VCaP (cell line): ENCODE measurements around the gene PLXNA2.

Experiments used
- H3K27ac ChIP-seq: fragments of 450-650 bp; 2 replicates; pipeline ENCODE4 v1.5.1; 2017
- TF ChIP-seq, protein P1 (sequence below): fragments of 450-650 bp; conservative IDR thresholded peaks from 2 replicates; pipeline ENCODE4 v1.5.1; 2017; ENCODE audit warnings: mild to moderate bottlenecking, moderate library complexity

Gene PLXNA2

DNA sequence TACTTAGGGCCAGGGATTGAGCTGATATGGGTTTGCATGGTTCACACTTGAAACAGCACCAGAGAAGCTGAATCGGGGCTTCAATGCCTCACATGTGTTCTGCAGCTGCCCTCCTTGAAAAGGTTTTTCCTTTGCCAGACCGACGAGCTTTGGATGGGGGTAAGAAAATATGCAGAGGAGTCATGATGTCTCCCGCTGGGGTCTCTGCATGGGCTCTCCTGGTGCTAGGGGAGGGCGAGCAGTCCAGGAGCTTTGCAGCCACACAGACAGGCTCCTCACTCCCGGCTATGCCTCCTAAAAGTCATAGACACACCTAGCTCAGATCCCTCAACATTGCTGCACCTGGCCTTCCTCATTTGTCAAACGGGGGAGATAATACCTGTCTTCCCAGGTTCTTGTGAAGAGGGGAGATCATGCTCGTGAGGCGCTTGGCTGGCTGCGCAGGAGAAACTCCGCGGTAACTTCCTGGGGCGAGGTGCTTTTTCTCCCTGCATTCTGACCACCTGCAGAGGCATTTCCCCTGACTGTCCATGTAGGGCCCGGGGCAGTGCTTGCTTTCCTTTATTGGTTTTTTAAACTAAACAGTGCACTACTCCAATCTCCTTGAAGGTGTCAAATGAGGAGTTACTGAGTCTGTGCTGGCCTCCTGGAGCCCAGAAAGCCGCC, 112.4 kb downstream of the PLXNA2 start:
- TF ChIP-seq, protein P1, sequence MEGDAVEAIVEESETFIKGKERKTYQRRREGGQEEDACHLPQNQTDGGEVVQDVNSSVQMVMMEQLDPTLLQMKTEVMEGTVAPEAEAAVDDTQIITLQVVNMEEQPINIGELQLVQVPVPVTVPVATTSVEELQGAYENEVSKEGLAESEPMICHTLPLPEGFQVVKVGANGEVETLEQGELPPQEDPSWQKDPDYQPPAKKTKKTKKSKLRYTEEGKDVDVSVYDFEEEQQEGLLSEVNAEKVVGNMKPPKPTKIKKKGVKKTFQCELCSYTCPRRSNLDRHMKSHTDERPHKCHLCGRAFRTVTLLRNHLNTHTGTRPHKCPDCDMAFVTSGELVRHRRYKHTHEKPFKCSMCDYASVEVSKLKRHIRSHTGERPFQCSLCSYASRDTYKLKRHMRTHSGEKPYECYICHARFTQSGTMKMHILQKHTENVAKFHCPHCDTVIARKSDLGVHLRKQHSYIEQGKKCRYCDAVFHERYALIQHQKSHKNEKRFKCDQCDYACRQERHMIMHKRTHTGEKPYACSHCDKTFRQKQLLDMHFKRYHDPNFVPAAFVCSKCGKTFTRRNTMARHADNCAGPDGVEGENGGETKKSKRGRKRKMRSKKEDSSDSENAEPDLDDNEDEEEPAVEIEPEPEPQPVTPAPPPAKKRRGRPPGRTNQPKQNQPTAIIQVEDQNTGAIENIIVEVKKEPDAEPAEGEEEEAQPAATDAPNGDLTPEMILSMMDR: no peak
- H3K27ac ChIP-seq: no peak overlapping the region

DNA sequence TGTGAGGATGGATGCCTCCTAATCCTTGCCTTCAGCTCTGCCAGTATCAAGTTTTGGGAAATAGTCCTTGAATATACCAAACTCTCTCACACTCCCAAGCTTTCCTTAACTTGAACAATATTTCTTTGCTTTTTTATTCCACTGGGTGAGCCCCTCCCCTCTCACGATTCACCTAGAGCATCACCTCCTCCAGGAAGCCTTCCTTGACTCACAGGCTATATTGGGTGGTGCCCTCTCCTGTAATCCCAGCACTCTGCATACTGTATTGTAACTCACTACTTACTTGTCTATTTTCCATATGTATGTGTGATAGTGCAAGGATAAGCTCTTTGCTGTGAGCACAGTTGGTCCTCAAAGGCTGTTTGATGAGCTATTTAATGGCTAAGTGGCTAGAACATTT, 114.7 kb downstream of the PLXNA2 start:
- H3K27ac ChIP-seq: no peak overlapping the region
- TF ChIP-seq, protein P1: no peak

DNA sequence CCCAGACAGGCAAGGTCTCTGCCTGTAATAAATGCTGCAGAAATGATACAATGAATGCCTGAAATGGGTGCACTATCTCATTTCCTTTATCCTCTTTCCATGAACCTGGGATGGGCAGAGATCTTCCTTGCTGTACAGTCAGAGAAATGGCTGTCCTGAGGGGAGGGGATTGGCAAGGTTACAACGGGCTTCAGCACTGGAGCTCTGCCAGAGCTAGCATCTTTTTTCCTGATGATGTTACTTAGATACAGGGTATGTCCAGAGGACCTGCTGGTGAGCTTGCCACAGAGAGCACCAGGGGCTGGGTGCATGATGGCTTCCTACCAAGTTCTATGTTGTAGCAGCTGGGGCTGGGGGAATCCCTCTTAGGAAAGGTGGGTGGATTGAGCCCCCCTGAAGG, 115.1 kb downstream of the PLXNA2 start:
- H3K27ac ChIP-seq: no peak overlapping the region
- TF ChIP-seq, protein P1: no peak

DNA sequence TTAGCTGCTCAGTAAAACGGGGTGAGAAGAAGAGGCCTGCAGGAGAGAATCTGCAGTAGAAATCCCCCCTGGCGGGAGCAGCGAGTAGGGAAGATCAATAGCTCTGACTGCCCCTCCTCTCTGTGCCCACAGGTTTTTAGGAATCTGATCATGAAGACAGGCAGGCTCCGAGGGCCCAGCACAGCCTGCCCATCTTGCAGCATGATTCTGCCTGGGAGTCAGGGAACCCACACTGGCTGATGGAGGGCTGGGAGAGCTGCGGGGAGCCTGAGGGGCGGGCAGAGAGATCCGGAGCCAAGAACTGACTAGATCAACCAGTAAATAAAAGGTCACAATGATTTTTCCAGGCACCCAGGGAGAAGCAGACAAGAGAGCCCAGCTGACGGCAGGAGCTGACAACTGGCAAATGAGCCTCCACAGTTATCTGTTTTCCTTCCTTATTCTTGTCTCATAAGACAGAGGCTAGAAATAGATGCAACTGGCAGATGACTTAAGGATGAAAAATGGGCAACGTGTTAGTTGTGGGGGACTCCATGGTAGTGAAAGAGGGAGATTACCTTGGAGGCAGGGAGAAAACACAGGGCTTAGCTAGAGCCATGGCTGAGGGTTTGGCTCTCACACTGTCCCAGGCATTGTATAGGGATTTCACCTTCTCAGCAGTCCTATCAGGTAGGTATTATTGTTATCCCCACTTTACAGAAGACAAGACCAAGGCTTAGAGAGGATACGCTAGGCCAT, 116.2 kb downstream of the PLXNA2 start:
- TF ChIP-seq, protein P1: no peak

DNA sequence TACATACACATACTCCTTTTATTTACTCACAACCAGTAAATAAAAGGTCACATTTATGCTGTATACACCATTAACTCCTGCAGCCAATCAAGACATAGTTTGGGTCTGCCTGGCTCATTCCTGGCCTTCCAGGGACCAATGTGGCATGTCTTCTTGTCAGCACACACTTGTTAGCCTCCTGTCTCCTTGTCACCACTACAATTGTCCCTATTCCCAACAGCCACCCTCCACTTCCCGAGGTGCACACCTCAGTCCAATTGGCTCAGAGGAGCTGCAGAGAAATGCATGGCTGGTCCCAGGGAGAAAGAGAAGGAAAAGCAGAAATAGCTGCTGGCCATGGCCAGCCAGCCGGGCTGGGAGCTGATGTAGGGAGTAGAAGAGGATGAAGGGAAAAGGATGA, 116.9 kb downstream of the PLXNA2 start:
- TF ChIP-seq, protein P1: no peak
- no peak overlapping the region for H3K27ac ChIP-seq

More for the DNA sequence above, 116.2 kb downstream of the PLXNA2 start:
- no peak overlapping the region for H3K27ac ChIP-seq

DNA sequence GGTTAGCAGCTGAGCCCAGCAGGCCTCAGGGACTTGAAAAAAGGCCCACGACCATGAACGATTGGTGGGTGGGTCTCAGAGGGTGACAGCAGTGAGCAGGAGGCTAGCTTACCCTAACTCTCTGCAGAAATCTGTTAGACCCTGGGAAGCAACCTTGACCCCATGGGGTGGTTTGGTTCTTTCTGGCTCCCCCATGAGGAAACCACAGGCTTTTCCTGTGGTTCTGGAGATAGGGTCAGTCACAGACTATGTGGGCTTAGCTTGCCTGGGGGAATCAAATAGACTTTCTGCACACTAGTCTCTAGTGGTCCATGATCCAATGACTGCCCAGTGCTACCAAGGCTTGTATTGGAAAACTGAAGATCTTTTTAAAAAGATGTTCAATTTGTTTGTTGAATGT, 118.1 kb downstream of the PLXNA2 start:
- no peak overlapping the region for H3K27ac ChIP-seq
- TF ChIP-seq, protein P1: no peak

DNA sequence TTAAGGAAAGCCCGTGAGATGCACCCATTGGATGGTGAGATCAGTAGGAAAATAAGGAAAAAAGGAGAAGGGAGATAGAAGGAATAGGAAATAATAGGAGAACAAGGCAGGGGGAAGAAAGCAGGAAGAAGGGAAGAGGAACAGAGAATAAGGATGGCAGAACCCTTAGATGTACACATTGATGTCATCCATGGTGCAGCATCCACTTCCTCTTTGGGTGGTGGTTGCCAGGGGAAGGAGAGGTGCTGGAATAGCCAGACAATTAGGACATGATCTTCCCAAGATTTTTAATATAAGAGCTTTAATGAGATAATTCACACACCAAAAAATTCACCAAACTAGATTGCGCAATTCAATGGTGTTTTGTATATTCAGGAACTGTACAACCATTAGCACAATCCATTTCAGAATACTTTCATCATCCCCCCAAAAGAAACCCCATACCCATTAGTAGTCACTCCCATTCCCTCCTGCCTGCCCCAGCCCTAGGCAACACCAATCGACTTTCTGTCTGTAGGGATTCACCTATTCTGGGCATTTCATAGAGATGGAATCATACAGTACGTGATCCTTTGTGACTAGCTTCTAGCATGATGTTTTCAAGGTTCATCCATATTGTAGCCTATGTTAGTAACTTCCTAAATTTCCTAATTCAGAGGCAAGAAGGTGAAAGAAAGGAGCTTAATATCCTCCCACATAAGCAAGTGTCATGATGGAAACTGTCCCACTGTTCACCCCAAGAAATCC, 121.4 kb downstream of the PLXNA2 start:
- no peak overlapping the region for H3K27ac ChIP-seq
- TF ChIP-seq, protein P1: no peak
